H1 (cell line): Measurements from ENCODE around the gene RPP25L. TPM values are rescaled to one million over a fixed set of nuclear protein-coding genes. Genes with fewer than 3 reads are reported as not detected.

Source experiments
- CTCF ChIA-PET: fragments of 300-600 bp; sonication (Branson Sonifier 250); formaldehyde crosslinking; loops from one replicate; lab custom pipeline; 2021; ENCODE audit not compliant: partially characterized antibody; lab: Charles Lee
- POLR2A ChIA-PET: fragments of 300-600 bp; sonication (Branson Sonifier 250); formaldehyde crosslinking; loops from one replicate; lab custom pipeline; 2021; ENCODE audit warnings: inconsistent platforms; ENCODE audit not compliant: partially characterized antibody; lab: Charles Lee
- DNase-seq, 2 experiments: peaks; one replicate each; pipeline versions ENCODE4 v3.0.0 to v3.0.0-alpha.2; 2010 to 2022; ENCODE audit warnings: low spot score in 2 of 2, low read depth in 1 of 2, mixed read lengths in 1 of 2
- FAIRE-seq: peaks from 2 replicates; lab custom pipeline; 2011; peaks lifted over from hg19 to GRCh38; lab: Jason Lieb, UNC
- H2AFZ ChIP-seq: 2 replicates; pipeline ENCODE4 v1.8.1; 2012; ENCODE audit warnings: low read length, inconsistent platforms
- H2AK5ac ChIP-seq: 2 replicates; pipeline ENCODE4 v1.6.1; 2013; ENCODE audit warnings: low read depth, low read length
- H2BK120ac ChIP-seq: replicated peaks from 2 replicates; pipeline ENCODE3; 2013; ENCODE audit warnings: low read depth, low read length, inconsistent platforms
- H2BK12ac ChIP-seq: 2 replicates; pipeline ENCODE4 v1.6.1; 2013; ENCODE audit warnings: low read depth, low read length
- H2BK15ac ChIP-seq: 2 replicates; pipeline ENCODE4 v1.6.1; 2013; ENCODE audit warnings: low read length
- H2BK20ac ChIP-seq: 2 replicates; pipeline ENCODE4 v1.6.1; 2013; ENCODE audit warnings: low read length
- H2BK5ac ChIP-seq: 2 replicates; pipeline ENCODE4 v1.6.1; 2013; ENCODE audit warnings: low read depth, low read length
- H3K14ac ChIP-seq: 2 replicates; pipeline ENCODE4 v1.6.1; 2013; ENCODE audit warnings: inconsistent platforms; ENCODE audit not compliant: insufficient read length
- H3K18ac ChIP-seq: 2 replicates; pipeline ENCODE4 v1.6.1; 2013; ENCODE audit warnings: low read length; ENCODE audit errors: extremely low read depth
- H3K23ac ChIP-seq: 2 replicates; pipeline ENCODE4 v1.6.1; 2013; ENCODE audit warnings: inconsistent platforms; ENCODE audit not compliant: insufficient read length
- H3K23me2 ChIP-seq: 2 replicates; pipeline ENCODE4 v1.6.1; 2013; ENCODE audit warnings: low read depth, low read length
- H3K27ac ChIP-seq: 2 replicates; pipeline ENCODE4 v1.6.1; 2011; ENCODE audit warnings: low read depth, low read length, inconsistent platforms
- H3K27me3 ChIP-seq, 4 experiments: replicated peaks in 1 of 4; 1 replicate in 1 of 4; 2 replicates in 3 of 4; pipeline versions ENCODE4 v1.6.1 to v1.8.1; 2011 to 2013; ENCODE audit warnings: low read length in 3 of 4, mild to moderate bottlenecking in 3 of 4, inconsistent platforms in 2 of 4, mixed read lengths in 2 of 4, moderate library complexity in 1 of 4; ENCODE audit not compliant: control insufficient read depth in 3 of 4, insufficient read depth in 3 of 4; ENCODE audit errors: extremely low read depth in 1 of 4
- H3K36me3 ChIP-seq, 4 experiments: 2 replicates each; pipeline versions ENCODE4 v1.6.1 to v1.8.1; 2011 to 2013; ENCODE audit warnings: mild to moderate bottlenecking in 4 of 4, low read length in 3 of 4, moderate library complexity in 2 of 4, control low read depth in 1 of 4, inconsistent platforms in 1 of 4; ENCODE audit not compliant: insufficient read depth in 4 of 4, control insufficient read depth in 2 of 4
- H3K4ac ChIP-seq: replicated peaks from 2 replicates; pipeline ENCODE3; 2013; ENCODE audit warnings: low read length, low read depth, mixed read lengths, inconsistent platforms; ENCODE audit not compliant: insufficient read length
- H3K4me1 ChIP-seq, 4 experiments: replicated peaks in 1 of 4; 1 replicate in 1 of 4; 2 replicates in 3 of 4; pipeline versions ENCODE4 v1.6.1 to v1.8.1; 2011 to 2013; ENCODE audit warnings: low read length in 3 of 4, inconsistent platforms in 2 of 4, mixed read lengths in 1 of 4; ENCODE audit not compliant: insufficient read depth in 4 of 4, control insufficient read depth in 3 of 4
- H3K4me2 ChIP-seq, 2 experiments: 2 replicates each; pipeline versions ENCODE4 v1.6.1 to v1.8.1; 2011 to 2013; ENCODE audit warnings: low read depth in 2 of 2, low read length in 2 of 2, control low read depth in 1 of 2, inconsistent platforms in 1 of 2, mild to moderate bottlenecking in 1 of 2; ENCODE audit not compliant: insufficient read depth in 1 of 2
- H3K4me3 ChIP-seq, 4 experiments: fragments of 200-600, 300-600 bp in 1 of 4; sonication (generic), shearing (Covaris generic), sonication (Bioruptor Twin) in 1 of 4; 2 replicates each; pipeline versions ENCODE4 v1.5.1 to v1.8.1; 2011 to 2016; ENCODE audit warnings: low read length in 4 of 4, low read depth in 3 of 4, control low read depth in 2 of 4, inconsistent platforms in 2 of 4, mild to moderate bottlenecking in 2 of 4, mixed read lengths in 1 of 4, moderate library complexity in 1 of 4; ENCODE audit not compliant: insufficient read depth in 2 of 4; ENCODE audit errors: extremely low read depth in 1 of 4
- H3K56ac ChIP-seq: replicated peaks from 2 replicates; pipeline ENCODE3; 2013; ENCODE audit warnings: low read depth, mild to moderate bottlenecking, mixed read lengths, low read length, inconsistent platforms; ENCODE audit not compliant: insufficient read length
- H3K79me1 ChIP-seq: 2 replicates; pipeline ENCODE4 v1.6.1; 2013; ENCODE audit warnings: low read depth, low read length, control low read depth
- H3K79me2 ChIP-seq, 2 experiments: 2 replicates each; pipeline versions ENCODE4 v1.6.1 to v1.8.1; 2012 to 2013; ENCODE audit warnings: low read length in 2 of 2, mild to moderate bottlenecking in 2 of 2, inconsistent platforms in 1 of 2; ENCODE audit not compliant: insufficient read depth in 2 of 2, control insufficient read depth in 1 of 2
- H3K9ac ChIP-seq, 4 experiments: replicated peaks in 1 of 4; 1 replicate in 1 of 4; 2 replicates in 3 of 4; pipeline versions ENCODE4 v1.6.1 to v1.8.1; 2011 to 2013; ENCODE audit warnings: low read depth in 3 of 4, low read length in 3 of 4, control low read depth in 2 of 4, mild to moderate bottlenecking in 2 of 4, moderate library complexity in 2 of 4, inconsistent platforms in 1 of 4; ENCODE audit errors: extremely low read depth in 1 of 4
- H3K9me3 ChIP-seq, 2 experiments: 2 replicates each; pipeline versions ENCODE4 v1.6.1 to v1.8.1; 2012 to 2013; ENCODE audit warnings: mild to moderate bottlenecking in 2 of 2, moderate library complexity in 2 of 2, control low read depth in 1 of 2, inconsistent platforms in 1 of 2, low read depth in 1 of 2, low read length in 1 of 2, mixed read lengths in 1 of 2; ENCODE audit not compliant: insufficient read depth in 2 of 2
- H4K20me1 ChIP-seq, 2 experiments: replicated peaks in 1 of 2; 2 replicates each; pipeline versions ENCODE3 to v1.8.1; 2011 to 2013; ENCODE audit warnings: inconsistent platforms in 2 of 2, low read length in 2 of 2, mild to moderate bottlenecking in 1 of 2; ENCODE audit not compliant: insufficient read depth in 2 of 2, control insufficient read depth in 1 of 2
- H4K5ac ChIP-seq: 2 replicates; pipeline ENCODE4 v1.6.1; 2013; ENCODE audit warnings: low read length, low read depth, mixed read lengths, inconsistent platforms; ENCODE audit not compliant: insufficient read length
- H4K8ac ChIP-seq: 2 replicates; pipeline ENCODE4 v1.8.0; 2013; ENCODE audit warnings: mild to moderate bottlenecking, moderate library complexity, low read length, inconsistent platforms; ENCODE audit not compliant: insufficient read depth; ENCODE audit errors: extremely low read depth
- H4K91ac ChIP-seq: replicated peaks from 2 replicates; pipeline ENCODE3; 2013; ENCODE audit warnings: low read length, mixed read lengths, inconsistent platforms; ENCODE audit not compliant: insufficient read length
- ASH2L ChIP-seq: fragments of 200-600, 300-600 bp; sonication (generic); IDR thresholded peaks from one replicate; pipeline ENCODE4 v1.7.1; 2017; ENCODE audit warnings: low read length
- BRCA1 ChIP-seq: IDR thresholded peaks from 2 replicates; pipeline ENCODE4 v1.6.1; 2012; ENCODE audit warnings: low read depth, low read length, improper control_type of control experiment
- CHD2 ChIP-seq: IDR thresholded peaks from 2 replicates; pipeline ENCODE4 v1.6.1; 2012; ENCODE audit warnings: low read length, improper control_type of control experiment
- CREB1 ChIP-seq: IDR thresholded peaks from 2 replicates; pipeline ENCODE4 v1.6.1; 2012; ENCODE audit warnings: inconsistent platforms
- EZH2 ChIP-seq: fragments of 200-600 bp; sonication (generic); IDR thresholded peaks from 2 replicates; pipeline ENCODE4 v1.7.1; 2012; ENCODE audit warnings: low read depth, mild to moderate bottlenecking, moderate library complexity, low read length, inconsistent platforms; ENCODE audit not compliant: severe bottlenecking
- KDM1A ChIP-seq: fragments of 200-600, 300-600 bp; sonication (generic); IDR thresholded peaks from 2 replicates; pipeline ENCODE4 v1.7.1; 2016; ENCODE audit warnings: mild to moderate bottlenecking, low read length, borderline replicate concordance
- RNF2 ChIP-seq: fragments of 200-900, 300-1000 bp; sonication (generic); IDR thresholded peaks from 2 replicates; pipeline ENCODE4 v1.7.1; 2016; ENCODE audit warnings: borderline replicate concordance, low read depth, mild to moderate bottlenecking, antibody characterized with exemption, low read length; ENCODE audit not compliant: poor library complexity, severe bottlenecking; ENCODE audit errors: missing control alignments
- SIRT6 ChIP-seq: IDR thresholded peaks from one replicate; pipeline ENCODE4 v1.7.1; 2012; ENCODE audit warnings: low read length, inconsistent platforms
- SIX5 ChIP-seq: IDR thresholded peaks from 2 replicates; pipeline ENCODE4 v1.6.1; 2011; ENCODE audit warnings: mild to moderate bottlenecking, low read depth, low read length
- SP4 ChIP-seq: IDR thresholded peaks from 2 replicates; pipeline ENCODE4 v1.6.1; 2012; ENCODE audit warnings: low read length, inconsistent platforms
- SUZ12 ChIP-seq: fragments of 200-600 bp; sonication (generic); IDR thresholded peaks from 2 replicates; pipeline ENCODE4 v1.6.1; 2012; ENCODE audit warnings: mild to moderate bottlenecking, inconsistent platforms, low read length, moderate library complexity, mixed read lengths
- WGBS, 2 experiments: shearing (Covaris generic) in 1 of 2; methylation state at CpG; one replicate each; pipeline versions ENCODE4 v1.1.6 to v1.1.7; 2013 to 2015; ENCODE audit warnings: low lambda C conversion rate in 2 of 2, mixed read lengths in 2 of 2, inconsistent platforms in 1 of 2, low coverage in 1 of 2, missing lambda C conversion rate in 1 of 2; ENCODE audit not compliant: insufficient replicate concordance in 2 of 2, insufficient coverage in 1 of 2, insufficient read length in 1 of 2; ENCODE audit errors: extremely low coverage in 1 of 2, missing lambda C conversion rate in 1 of 2; 5-methylcytosine and 5-hydroxymethylcytosine counted together
- polyA plus RNA-seq, 7 experiments: library from polyadenylated mRNA; depleted of rRNA in 3 of 7; stranded (reverse) in 5 of 7; unstranded in 2 of 7; fragments of >200 nt in 5 of 7; fragments of 200-250 nt in 2 of 7; gene quantifications; 1 replicate in 5 of 7; 2 replicates in 1 of 7; 4 replicates in 1 of 7; pipeline versions ENCODE4 v1.2.1 to v1.2.3, GENCODE V29; 2011 to 2013; ENCODE audit warnings: missing spikeins in 2 of 7, mixed read lengths in 2 of 7
- total RNA-seq: library from RNA; stranded (reverse); fragmentation: NEBNext Ultra II Directional; extraction: Animal tissue kit (Norgen Biotek cat#: 25700); gene quantifications from 2 replicates; pipeline ENCODE4 v1.2.1, GENCODE V29; 2021

RPP25L gene
- total and polyA plus RNA-seq, 2 of the 8 experiments (the other 6 are each of a cell fraction or from before 2014, with no cell fraction given): 21.6 to 75.0 TPM

DNA sequence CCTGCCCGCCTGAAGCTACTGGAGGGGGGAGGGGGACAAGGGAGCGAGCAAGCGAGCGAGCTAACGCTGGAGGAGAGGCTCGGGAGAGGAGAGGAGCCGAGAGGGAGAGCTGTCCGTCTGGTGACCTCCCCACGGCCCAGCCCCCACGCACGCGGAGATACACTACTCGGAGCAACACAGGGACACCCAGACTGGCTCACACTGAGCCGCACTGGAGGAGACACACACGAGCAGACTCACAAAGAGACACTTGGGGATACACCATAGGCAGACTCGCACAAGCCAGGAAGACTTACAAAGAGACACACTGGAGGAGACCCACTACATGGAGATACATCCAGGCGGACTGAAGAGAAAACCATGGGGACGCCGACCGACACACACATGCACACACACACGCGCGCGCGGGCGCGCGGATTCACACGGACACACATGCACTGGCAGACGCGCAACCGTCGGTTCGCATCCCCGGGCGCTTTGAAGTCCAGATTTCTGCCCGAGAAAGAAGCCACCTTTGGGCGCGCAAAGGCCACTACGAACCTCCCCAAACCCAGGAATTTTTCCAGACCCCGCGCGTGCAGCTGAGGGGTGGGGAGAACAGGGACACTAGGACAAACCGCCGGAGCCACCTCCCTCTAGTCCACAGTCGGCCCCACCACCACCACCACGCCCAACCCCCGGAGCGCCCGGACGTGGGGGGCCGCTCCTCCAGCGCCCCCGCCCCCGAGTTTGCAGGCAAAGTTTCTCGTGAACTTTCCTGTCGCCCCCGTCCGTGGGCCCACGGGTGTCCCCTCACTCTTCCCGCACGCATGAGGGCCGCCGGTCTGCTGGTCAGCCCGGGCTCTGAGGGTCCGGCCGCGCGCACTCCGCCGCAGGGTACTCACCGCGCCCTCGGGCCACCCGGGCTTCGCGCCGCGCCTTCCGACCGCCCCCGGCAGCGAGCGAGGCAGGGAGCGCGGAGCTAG is 22.9 kb downstream of the RPP25L start:
- Histone ChIP-seq H3K23me2 (peaks cover 15% of the 10 kb centered on the region), H2BK12ac (0 out of 2 replicates have a peak overlapping the region, but pooled peaks have one; percentile 60), H2BK15ac (no peak overlapping the region), H2AFZ (no peak overlapping the region), H4K8ac (no peak overlapping the region; the same call in 1 of the 2 replicates), H3K18ac (peak overlapping the region; percentile 41; the same call in 1 of the 2 replicates), H3K27me3 (peaks cover 76 to 100% (median 98%) of the 10 kb centered on the region in 4 experiments), H3K9me3 (peaks cover 0 to 4% of the 10 kb centered on the region in 2 experiments; a peak in 1 of 4 replicates), H3K4ac (no peak overlapping the region), H4K20me1 (peaks cover 11 to 12% of the 10 kb centered on the region in 2 experiments), H2BK120ac (no peak overlapping the region), H3K23ac (no peak overlapping the region), H3K79me1 (no peaks in the 10 kb centered on the region), H2AK5ac (no peak overlapping the region), H3K56ac (no peak overlapping the region), H3K4me3 (peak overlapping the region; percentile 36 to 74 (median 46)), H3K36me3 (peaks cover 0 to 9% (median 0%) of the 10 kb centered on the region in 4 experiments; a peak in 1 of 8 replicates), H3K14ac (no peak overlapping the region), H3K4me1 (peaks cover 10 to 43% (median 23%) of the 10 kb centered on the region in 4 experiments), H2BK5ac (no peak overlapping the region), H2BK20ac (no peak overlapping the region), H4K91ac (no peak overlapping the region), H3K9ac (no peak overlapping the region), H3K4me2 (peak overlapping the region; percentile 76 to 85), H4K5ac (no peak overlapping the region), H3K27ac (no peak overlapping the region), H3K79me2 (no peaks in the 10 kb centered on the region)
- DNase-seq (no peak), FAIRE-seq (no peak)
- ChIA-PET CTCF (interaction anchor here (0.7 to 3.8 kb wide), 13 partner anchors 9 to 150 kb away, joined by 3 to 37 read pairs (median 9); no protein-coding TSS in a partner anchor), POLR2A (interaction anchor here (1.4 to 3.4 kb wide), 4 partner anchors 11 to 49 kb away, joined by 3 to 25 read pairs (median 6); no protein-coding TSS in a partner anchor)
- 5% methylated on average over 74 of the region's 86 CpGs; no CpG with 5 or more reads in 1 of the 2 experiments for WGBS, 2 experiments
- TF ChIP-seq CREB1 (no peak), SIX5 (no peak), ASH2L (no peak), SUZ12 (peak; percentile 97), SIRT6 (no peak), RNF2 (peak; percentile 79), EZH2 (peak; percentile 95), BRCA1 (no peak), SP4 (no peak), KDM1A (no peak), CHD2 (no peak)
